ENCODE results near the gene HSPB7. TPM values are rescaled to one million over a fixed set of nuclear protein-coding genes. Genes with fewer than 3 reads are reported as not detected.

The HSPB7 gene
- total RNA-seq, 1 experiment from 2014 or later = not detected

DNA sequence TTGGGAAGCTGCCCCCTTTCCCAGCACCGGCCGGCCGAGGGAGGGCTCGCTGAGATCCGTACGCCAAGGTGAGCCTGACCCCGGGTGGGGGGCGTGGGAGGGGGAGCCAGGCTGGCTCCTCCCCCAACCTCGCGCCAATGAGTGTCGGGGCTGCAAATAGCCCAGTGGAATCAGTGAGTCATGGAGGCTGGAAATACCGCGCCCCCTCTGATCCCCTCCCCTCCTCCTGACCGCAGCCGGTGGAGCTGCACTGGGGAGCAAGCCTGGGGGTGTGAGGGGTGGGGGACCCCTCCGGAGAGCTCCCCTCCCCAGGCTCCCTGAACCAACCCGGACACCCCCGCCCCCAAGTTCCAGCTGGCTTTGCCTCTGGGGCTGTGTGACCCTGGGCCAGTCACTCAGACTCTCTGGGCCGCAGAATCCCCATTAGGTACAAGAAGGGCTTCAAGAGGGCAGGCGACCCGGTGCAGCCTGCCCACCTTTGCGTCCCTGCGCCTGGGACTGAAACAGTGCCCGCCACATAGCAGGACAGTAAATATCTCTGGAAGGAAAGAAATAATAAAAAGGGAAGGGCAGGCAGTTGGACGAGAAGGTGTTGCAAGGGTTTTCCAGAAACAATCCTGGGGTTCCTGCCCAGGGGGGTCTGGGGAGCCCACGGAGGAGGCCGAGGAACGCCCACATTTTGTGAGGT is 4.5 kb downstream of the HSPB7 start:
- TF ChIP-seq CTCF (IDR thresholded peaks at IDR 0.05; ENCODE audit: insufficient read depth in 1 of 2, low read depth in 1 of 2, low read length in 1 of 2, severe bottlenecking in 1 of 2, unreplicated experiment in 1 of 2) = no peak
- H3K4me3 Mint-ChIP-seq (ENCODE audit: unreplicated experiment) = no peak overlapping the region
- POLR2A ChIA-PET = no interaction called here
- BruUV-seq (replicated peaks) = no TSS peak
- DNase-seq = no peak
- H3K36me3 Mint-ChIP-seq (ENCODE audit: insufficient read depth, unreplicated experiment) = no peaks in the 10 kb centered on the region
- CTCF ChIA-PET = interaction anchor here (0.7 kb wide), 1 partner anchor 230 kb away, joined by 4 read pairs; no protein-coding TSS in a partner anchor
- Histone ChIP-seq H3K36me3 (ENCODE audit: control insufficient read depth, insufficient read depth, low read length) (no peaks in the 10 kb centered on the region), H3K4me3 (ENCODE audit: low read depth, low read length) (no peak overlapping the region), H3K27me3 (replicated peaks; ENCODE audit: control insufficient read depth, insufficient read depth, low read length) (no peaks in the 10 kb centered on the region), H3K9me3 (no peaks in the 10 kb centered on the region), H3K4me1 (no peaks in the 10 kb centered on the region)
- H3K4me1 Mint-ChIP-seq (ENCODE audit: low read depth, unreplicated experiment) = no peaks in the 10 kb centered on the region
- H3K9me3 Mint-ChIP-seq (ENCODE audit: unreplicated experiment) = no peaks in the 10 kb centered on the region
- H3K27ac Mint-ChIP-seq (ENCODE audit: unreplicated experiment) = no peak overlapping the region
- H3K27me3 Mint-ChIP-seq (ENCODE audit: insufficient read depth, unreplicated experiment) = no peaks in the 10 kb centered on the region
- intact Hi-C loops (cut with micrococcal nuclease; ENCODE audit: unreplicated experiment) = no loop called here

- Mint-ChIP-seq H3K27me3 (ENCODE audit: insufficient read depth, unreplicated experiment) (no peaks in the 10 kb centered on the region), H3K4me3 (ENCODE audit: unreplicated experiment) (no peak overlapping the region)
- POLR2A ChIA-PET = no interaction called here
Measured at GRCh38 chr1:16012590-16013219, 5.1 kb downstream of the HSPB7 start.

More at GRCh38 chr1:16012590-16013219, 5.1 kb downstream of the HSPB7 start:
- no peaks in the 10 kb centered on the region for H3K9me3 Mint-ChIP-seq (ENCODE audit: unreplicated experiment)
- Histone ChIP-seq H3K4me3 (ENCODE audit: low read depth, low read length) (no peak overlapping the region), H3K9me3 (no peaks in the 10 kb centered on the region), H3K4me1 (no peaks in the 10 kb centered on the region), H3K27me3 (replicated peaks; ENCODE audit: control insufficient read depth, insufficient read depth, low read length) (no peaks in the 10 kb centered on the region), H3K36me3 (ENCODE audit: control insufficient read depth, insufficient read depth, low read length) (no peaks in the 10 kb centered on the region)
- no peaks in the 10 kb centered on the region for H3K4me1 Mint-ChIP-seq (ENCODE audit: low read depth, unreplicated experiment)
- TF ChIP-seq CTCF (IDR thresholded peaks at IDR 0.05; ENCODE audit: insufficient read depth in 1 of 2, low read depth in 1 of 2, low read length in 1 of 2, severe bottlenecking in 1 of 2, unreplicated experiment in 1 of 2) = no peak
- CTCF ChIA-PET = no interaction called here
- intact Hi-C loops (cut with micrococcal nuclease; ENCODE audit: unreplicated experiment) = no loop called here
- H3K27ac Mint-ChIP-seq (ENCODE audit: unreplicated experiment) = no peak overlapping the region
- DNase-seq = no peak
- H3K36me3 Mint-ChIP-seq (ENCODE audit: insufficient read depth, unreplicated experiment) = no peaks in the 10 kb centered on the region
- BruUV-seq (replicated peaks) = no TSS peak
